ENCODE results near the gene SNX8.

GRCh38 chr7:2247141-2247995 lies 66.9 kb downstream of the SNX8 start:
- TF ChIP-seq POLR2AphosphoS5 (IDR thresholded peaks at IDR 0.05) (no peak), CTCF (IDR thresholded peaks at IDR 0.05) (peak in 1 of 4 experiments; percentile 42), POLR2A (IDR thresholded peaks at IDR 0.05) (no peak)

Data from prostate gland (tissue), 2 donors.